Colonic mucosa (tissue), 4 donors: ENCODE measurements around the gene RABEP1. TPM values are rescaled to one million over a fixed set of nuclear protein-coding genes. Genes with fewer than 3 reads are reported as not detected.
"Not testable (repeated sequence)": the region's sequence is repeated elsewhere in the genome, so short reads cannot be mapped to it uniquely, and the experiment has no call there.

Experiments used
- DNase-seq: peaks from one replicate; pipeline ENCODE4 v3.0.0-alpha.2; 2020
- H3K27ac ChIP-seq: fragments of 200-600 bp; one replicate; pipeline ENCODE4 v1.8.0; 2021
- H3K27me3 ChIP-seq: fragments of 200-600 bp; one replicate; pipeline ENCODE4 v1.8.0; 2021
- H3K36me3 ChIP-seq: fragments of 200-600 bp; one replicate; pipeline ENCODE4 v1.8.0; 2021
- H3K4me1 ChIP-seq: fragments of 200-600 bp; one replicate; pipeline ENCODE4 v1.8.0; 2021; ENCODE audit warnings: mild to moderate bottlenecking
- H3K4me3 ChIP-seq: fragments of 200-600 bp; one replicate; pipeline ENCODE4 v1.8.0; 2021
- H3K9ac ChIP-seq, 2 donors: one replicate each; pipeline ENCODE4 v1.7.0; 2013; ENCODE audit warnings: control low read depth in 2 of 2, low read depth in 2 of 2, low read length in 2 of 2
- H3K9me3 ChIP-seq: fragments of 200-600 bp; one replicate; pipeline ENCODE4 v1.8.0; 2021
- CTCF ChIP-seq: fragments of 200-600 bp; IDR thresholded peaks from one replicate; pipeline ENCODE4 v1.8.0; 2022; ENCODE audit warnings: antibody characterized with exemption, mild to moderate bottlenecking
- intact Hi-C: fragments of 100-400 bp; cut with DNase I; formaldehyde crosslinking; loops from one replicate; pipeline ENCODE4 v1.14.1; 2022
- total RNA-seq, 2 donors: library from RNA; stranded (reverse); fragmentation: NEBNext Ultra II Directional in 1 of 2; extraction: Animal tissue kit (Norgen Biotek cat#: 25700) in 1 of 2; gene quantifications; one replicate each; pipeline ENCODE4 v1.2.1, GENCODE V29; 2021
- donor health status: healthy.
- donor health status: DM: no; HTN: no; CAD: no.
- donor health status: DM: no; HTN: no; CAD: no.

RABEP1 gene
- total RNA-seq, 2 donors from 2014 or later, result 22.6 to 23.2 TPM

GRCh38 chr17:5422505-5422904 lies 140.4 kb downstream of the RABEP1 start:
- no peak for TF ChIP-seq CTCF
- Histone ChIP-seq H3K9me3 (no peaks in the 10 kb centered on the region), H3K4me3 (no peak overlapping the region), H3K36me3 (peaks cover 10% of the 10 kb centered on the region), H3K4me1 (peaks cover 11% of the 10 kb centered on the region), H3K27ac (no peak overlapping the region), H3K9ac (no peak overlapping the region), H3K27me3 (no peaks in the 10 kb centered on the region)
- no peak for DNase-seq
- intact Hi-C loops, result no loop called here

- TF ChIP-seq CTCF, result no peak
- DNase-seq, result no peak
These were observed 142.8 kb downstream of the RABEP1 start for GRCh38 chr17:5424909-5425308.

GRCh38 chr17:5425826-5426225 lies 143.7 kb downstream of the RABEP1 start:
- Histone ChIP-seq H3K9ac (no peak overlapping the region), H3K36me3 (peaks cover 10% of the 10 kb centered on the region), H3K4me3 (no peak overlapping the region), H3K4me1 (peaks cover 1% of the 10 kb centered on the region), H3K27me3 (no peaks in the 10 kb centered on the region), H3K9me3 (no peaks in the 10 kb centered on the region), H3K27ac (no peak overlapping the region)
- intact Hi-C loops, result no loop called here
- no peak for TF ChIP-seq CTCF
- no peak for DNase-seq

More at GRCh38 chr17:5424909-5425308, 142.8 kb downstream of the RABEP1 start:
- H3K27me3 ChIP-seq, result no peaks in the 10 kb centered on the region
- H3K4me3 ChIP-seq, result no peak overlapping the region
- intact Hi-C loops, result no loop called here
- no peak overlapping the region for H3K9ac ChIP-seq
- H3K36me3 ChIP-seq, result peaks cover 10% of the 10 kb centered on the region
- peaks cover 4% of the 10 kb centered on the region for H3K4me1 ChIP-seq
- no peak overlapping the region for H3K27ac ChIP-seq
- no peaks in the 10 kb centered on the region for H3K9me3 ChIP-seq

- H3K4me1 ChIP-seq, result no peaks in the 10 kb centered on the region
- no peaks in the 10 kb centered on the region for H3K9me3 ChIP-seq
- no peak for TF ChIP-seq CTCF
- no peak overlapping the region for H3K4me3 ChIP-seq
- peaks cover 7% of the 10 kb centered on the region for H3K36me3 ChIP-seq
- intact Hi-C loops, result no loop called here
- no peak overlapping the region for H3K27ac ChIP-seq
- H3K9ac ChIP-seq, result no peak overlapping the region
- H3K27me3 ChIP-seq, result no peaks in the 10 kb centered on the region
- no peak for DNase-seq
These were observed 147.3 kb downstream of the RABEP1 start for GRCh38 chr17:5429191-5429887.

GRCh38 chr17:5430413-5430999 lies 148.4 kb downstream of the RABEP1 start:
- Histone ChIP-seq H3K27ac (no peak overlapping the region), H3K9ac (no peak overlapping the region), H3K9me3 (no peaks in the 10 kb centered on the region), H3K4me1 (no peaks in the 10 kb centered on the region), H3K4me3 (no peak overlapping the region), H3K36me3 (peaks cover 13% of the 10 kb centered on the region), H3K27me3 (no peaks in the 10 kb centered on the region)
- intact Hi-C loops, result no loop called here
- TF ChIP-seq CTCF, result no peak
- DNase-seq, result no peak

GRCh38 chr17:5431234-5431633 lies 149.2 kb downstream of the RABEP1 start:
- H3K27me3 ChIP-seq, H3K9ac ChIP-seq, H3K4me1 ChIP-seq, intact Hi-C loops, H3K4me3 ChIP-seq, H3K36me3 ChIP-seq, H3K27ac ChIP-seq, H3K9me3 ChIP-seq, DNase-seq: not testable (repeated sequence)
